ENCODE measurements around the gene CDC42EP5. TPM values are rescaled to one million over a fixed set of nuclear protein-coding genes. Genes with fewer than 3 reads are reported as not detected.

The CDC42EP5 gene
- total RNA-seq, 1 experiment from 2014 or later = 11.5 TPM

DNA sequence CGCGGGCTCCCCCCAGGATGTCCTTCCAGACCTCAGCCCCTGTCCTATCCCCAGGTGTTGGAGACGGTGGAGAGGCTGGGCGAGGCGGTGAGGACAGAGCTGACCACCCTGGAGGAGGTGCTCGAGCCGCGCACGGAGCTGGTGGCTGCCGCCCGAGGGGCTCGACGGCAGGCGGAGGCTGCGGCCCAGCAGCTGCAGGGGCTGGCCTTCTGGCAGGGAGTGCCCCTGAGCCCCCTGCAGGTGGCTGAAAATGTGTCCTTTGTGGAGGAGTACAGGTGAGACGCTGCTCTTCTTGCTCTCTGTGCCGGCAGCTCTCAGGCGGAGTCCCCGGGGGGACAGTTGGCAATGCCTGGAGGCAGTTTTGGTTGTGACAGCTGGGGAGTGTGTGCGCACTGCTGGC is 51.0 kb downstream of the CDC42EP5 start (continued):
- TF ChIP-seq ARID4B (CRISPR knock-in tag; IDR thresholded peaks at IDR 0.05; ENCODE audit: borderline replicate concordance) = no peak
- no peak for TF ChIP-seq ATF1 (CRISPR knock-in tag; IDR thresholded peaks at IDR 0.05)

- ATAC-seq = no peak
- DNase-seq (ENCODE audit: low spot score) = no peak
- CTCF ChIA-PET = interaction anchor here (0.5 to 5.2 kb wide), 13 partner anchors 9 to 1211 kb away, joined by 3 to 66 read pairs (median 6); partner anchors contain the start of genes CDC42EP5 and LENG8
- Mint-ChIP-seq H3K4me1 (peaks cover 42% of the 10 kb centered on the region), H3K27ac (peak overlapping the region; percentile 62; the same call in 1 of the 2 replicates), H3K27me3 (ENCODE audit: low read depth) (peaks cover 25% of the 10 kb centered on the region), H3K4me3 (peak overlapping the region; percentile 56), H3K36me3 (peaks cover 16% of the 10 kb centered on the region), H3K9me3 (no peaks in the 10 kb centered on the region)
- POLR2A ChIA-PET = interaction anchor here (1.0 to 3.5 kb wide), 5 partner anchors 8 to 1082 kb away, joined by 3 to 21 read pairs (median 3); partner anchors contain the start of gene LENG9
- TF ChIP-seq ATF1 (CRISPR knock-in tag; IDR thresholded peaks at IDR 0.05) = no peak
Measured at GRCh38 chr19:54421521-54421920, 51.6 kb downstream of the CDC42EP5 start.

GRCh38 chr19:54421169-54421516 is 52.0 kb downstream of the CDC42EP5 start:
- no peaks in the 10 kb centered on the region for H3K9me3 Mint-ChIP-seq
- no peak for DNase-seq (ENCODE audit: low spot score)
- peak overlapping the region; percentile 62; the same call in 1 of the 2 replicates for H3K27ac Mint-ChIP-seq
- peaks cover 23% of the 10 kb centered on the region for H3K27me3 Mint-ChIP-seq (ENCODE audit: low read depth)
- peak overlapping the region; percentile 59 for H3K4me3 Mint-ChIP-seq
- POLR2A ChIA-PET = interaction anchor here (0.9 to 3.5 kb wide), 5 partner anchors 9 to 1083 kb away, joined by 3 to 21 read pairs (median 3); partner anchors contain the start of gene LENG9
- CTCF ChIA-PET = interaction anchor here (0.5 to 5.2 kb wide), 9 partner anchors 9 to 738 kb away, joined by 4 to 66 read pairs (median 12); partner anchors contain the start of genes CDC42EP5 and LENG8
- H3K36me3 Mint-ChIP-seq = peaks cover 16% of the 10 kb centered on the region
- ATAC-seq = no peak; the same call in 1 of the 2 replicates
- H3K4me1 Mint-ChIP-seq = peaks cover 42% of the 10 kb centered on the region
- TF ChIP-seq AR (CRISPR knock-in tag; IDR thresholded peaks at IDR 0.05) (no peak), ZNF138 (CRISPR knock-in tag; conservative IDR thresholded peaks at IDR 0.05) (no peak), SP1 (CRISPR knock-in tag; conservative IDR thresholded peaks at IDR 0.05) (no peak), E2F5 (CRISPR knock-in tag; IDR thresholded peaks at IDR 0.05) (no peak), ZSCAN18 (CRISPR knock-in tag; IDR thresholded peaks at IDR 0.05) (no peak), RORB (CRISPR knock-in tag; IDR thresholded peaks at IDR 0.05) (no peak), ZNF671 (CRISPR knock-in tag; IDR thresholded peaks at IDR 0.05) (no peak), OVOL2 (CRISPR knock-in tag; IDR thresholded peaks at IDR 0.05; ENCODE audit: borderline replicate concordance) (no peak), SOX15 (CRISPR knock-in tag; IDR thresholded peaks at IDR 0.05) (no peak), MYBL2 (CRISPR knock-in tag; IDR thresholded peaks at IDR 0.05) (no peak), ATF6 (CRISPR knock-in tag; IDR thresholded peaks at IDR 0.05) (no peak), NFATC4 (CRISPR knock-in tag; IDR thresholded peaks at IDR 0.05) (no peak), JUN (CRISPR knock-in tag; IDR thresholded peaks at IDR 0.05) (no peak)
- TF ChIP-seq, protein P1, sequence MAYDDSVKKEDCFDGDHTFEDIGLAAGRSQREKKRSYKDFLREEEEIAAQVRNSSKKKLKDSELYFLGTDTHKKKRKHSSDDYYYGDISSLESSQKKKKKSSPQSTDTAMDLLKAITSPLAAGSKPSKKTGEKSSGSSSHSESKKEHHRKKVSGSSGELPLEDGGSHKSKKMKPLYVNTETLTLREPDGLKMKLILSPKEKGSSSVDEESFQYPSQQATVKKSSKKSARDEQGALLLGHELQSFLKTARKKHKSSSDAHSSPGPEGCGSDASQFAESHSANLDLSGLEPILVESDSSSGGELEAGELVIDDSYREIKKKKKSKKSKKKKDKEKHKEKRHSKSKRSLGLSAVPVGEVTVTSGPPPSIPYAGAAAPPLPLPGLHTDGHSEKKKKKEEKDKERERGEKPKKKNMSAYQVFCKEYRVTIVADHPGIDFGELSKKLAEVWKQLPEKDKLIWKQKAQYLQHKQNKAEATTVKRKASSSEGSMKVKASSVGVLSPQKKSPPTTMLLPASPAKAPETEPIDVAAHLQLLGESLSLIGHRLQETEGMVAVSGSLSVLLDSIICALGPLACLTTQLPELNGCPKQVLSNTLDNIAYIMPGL (CRISPR knock-in tag; IDR thresholded peaks at IDR 0.05) = no peak
